Measurements from ENCODE around the gene SLC39A11.

- TF ChIP-seq, protein P1, sequence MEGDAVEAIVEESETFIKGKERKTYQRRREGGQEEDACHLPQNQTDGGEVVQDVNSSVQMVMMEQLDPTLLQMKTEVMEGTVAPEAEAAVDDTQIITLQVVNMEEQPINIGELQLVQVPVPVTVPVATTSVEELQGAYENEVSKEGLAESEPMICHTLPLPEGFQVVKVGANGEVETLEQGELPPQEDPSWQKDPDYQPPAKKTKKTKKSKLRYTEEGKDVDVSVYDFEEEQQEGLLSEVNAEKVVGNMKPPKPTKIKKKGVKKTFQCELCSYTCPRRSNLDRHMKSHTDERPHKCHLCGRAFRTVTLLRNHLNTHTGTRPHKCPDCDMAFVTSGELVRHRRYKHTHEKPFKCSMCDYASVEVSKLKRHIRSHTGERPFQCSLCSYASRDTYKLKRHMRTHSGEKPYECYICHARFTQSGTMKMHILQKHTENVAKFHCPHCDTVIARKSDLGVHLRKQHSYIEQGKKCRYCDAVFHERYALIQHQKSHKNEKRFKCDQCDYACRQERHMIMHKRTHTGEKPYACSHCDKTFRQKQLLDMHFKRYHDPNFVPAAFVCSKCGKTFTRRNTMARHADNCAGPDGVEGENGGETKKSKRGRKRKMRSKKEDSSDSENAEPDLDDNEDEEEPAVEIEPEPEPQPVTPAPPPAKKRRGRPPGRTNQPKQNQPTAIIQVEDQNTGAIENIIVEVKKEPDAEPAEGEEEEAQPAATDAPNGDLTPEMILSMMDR (IDR thresholded peaks at IDR 0.05; ENCODE audit: low read depth, low read length), result no peak
- TF ChIP-seq EZH2phosphoT487 (IDR thresholded peaks at IDR 0.05; ENCODE audit: low read depth), result no peak
Observed at GRCh38 chr17:72860778-72861177, 231.7 kb downstream of the SLC39A11 start.

Data from OCI-LY3 (cell line).